Measurements from ENCODE around the gene FTSJ1.

DNA sequence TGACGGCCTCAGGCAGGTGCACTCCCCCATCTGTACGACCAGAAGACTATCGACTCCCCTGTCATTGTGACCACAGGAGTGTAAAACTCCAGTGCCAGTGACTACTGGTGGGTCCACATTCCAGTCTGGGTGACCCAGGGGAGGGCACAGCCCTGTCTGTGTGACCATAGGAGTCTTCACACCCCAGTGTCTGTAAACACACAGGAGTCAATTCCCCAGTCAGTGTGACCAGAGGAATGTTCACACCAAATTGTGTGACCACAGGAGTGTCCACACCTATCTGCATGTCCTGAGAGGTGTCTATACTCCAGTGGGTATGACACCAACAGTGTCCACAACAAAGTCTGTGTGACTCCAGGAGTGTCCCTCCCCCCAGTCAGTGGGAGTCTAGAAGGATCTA lies 12.0 kb downstream of the FTSJ1 start:
- TF ChIP-seq CTCF (IDR thresholded peaks at IDR 0.05) (no peak), POLR2A (IDR thresholded peaks at IDR 0.05) (no peak)
